ENCODE data around the gene NCR2. TPM values are rescaled to one million over a fixed set of nuclear protein-coding genes. Genes with fewer than 3 reads are reported as not detected.

The NCR2 gene
- total and polyA plus RNA-seq, 2 of the 13 experiments (the other 11 are each of a cell fraction or from before 2014, with no cell fraction given), result not detected

DNA sequence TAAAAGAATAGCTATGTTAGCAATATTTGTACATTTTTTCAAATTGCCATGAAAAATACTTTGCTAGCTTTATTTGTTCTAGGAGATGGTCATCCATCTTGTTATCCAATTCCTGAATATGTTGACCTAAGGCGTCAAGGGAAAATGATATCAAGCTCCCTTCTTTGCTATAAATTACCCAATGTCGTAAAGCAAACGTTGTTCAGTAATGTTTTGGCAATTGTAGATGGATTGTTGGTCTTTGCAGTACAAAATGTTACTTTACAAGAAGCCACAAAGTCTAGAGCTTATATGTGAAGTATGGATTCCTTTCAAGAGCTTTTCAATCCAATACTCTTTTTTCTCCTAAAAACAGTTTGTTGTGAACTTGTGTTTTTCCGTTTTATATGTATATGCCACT, 3.3 kb downstream of the NCR2 start:
- Histone ChIP-seq H3K36me3 (replicated peaks in 1 of 2; ENCODE audit: control insufficient read depth in 1 of 2, insufficient read depth in 2 of 2, low read length in 2 of 2) (no peaks in the 10 kb centered on the region), H3K79me2 (ENCODE audit: insufficient read depth, low read length) (no peaks in the 10 kb centered on the region), H3K9me3 (ENCODE audit: low read length) (no peaks in the 10 kb centered on the region), H3K4me3 (replicated peaks in 1 of 3; ENCODE audit: insufficient read depth in 1 of 3, low read depth in 2 of 3, low read length in 3 of 3) (no peak overlapping the region), H3K9ac (ENCODE audit: insufficient read depth, low read depth, low read length) (no peak overlapping the region), H3K4me1 (ENCODE audit: insufficient read depth, low read length) (no peaks in the 10 kb centered on the region), H4K20me1 (ENCODE audit: insufficient read depth, low read length) (no peaks in the 10 kb centered on the region; the same call in 1 of the 2 replicates), H3K27ac (ENCODE audit: extremely low read length, insufficient read depth, low read length) (no peak overlapping the region), H2AFZ (ENCODE audit: low read length) (no peak overlapping the region), H3K4me2 (ENCODE audit: low read depth, low read length) (no peak overlapping the region), H3K27me3 (ENCODE audit: control insufficient read depth in 1 of 2, insufficient read depth in 2 of 2, low read length in 2 of 2) (peaks cover 14 to 61% of the 10 kb centered on the region in 2 experiments)
- CTCF ChIA-PET (ENCODE audit: low intra/inter-chr PET ratio, low total read pairs), result no interaction called here
- ATAC-seq, result no peak
- in situ Hi-C loops (cut with HindIII; ENCODE audit: extremely low pct_ligation_motif_present, low pct_unique_long_range_greater_than_20kb) (no loop called here), intact Hi-C loops (cut with micrococcal nuclease; ENCODE audit: unreplicated experiment) (no loop called here)
- TF ChIP-seq FOXO4 (CRISPR knock-in tag; conservative IDR thresholded peaks at IDR 0.05) (no peak), ZNF564 (CRISPR knock-in tag; IDR thresholded peaks at IDR 0.05) (no peak), MAFK (conservative IDR thresholded peaks at IDR 0.05 in 1 of 2, IDR thresholded peaks at IDR 0.05 in 1 of 2; ENCODE audit: low read length in 2 of 2) (peak in 1 of 2 experiments; percentile 19; a peak in 1 of 4 replicates), SNAI1 (CRISPR knock-in tag; IDR thresholded peaks at IDR 0.05; ENCODE audit: borderline replicate concordance) (no peak)
- TF ChIP-seq, protein P1, sequence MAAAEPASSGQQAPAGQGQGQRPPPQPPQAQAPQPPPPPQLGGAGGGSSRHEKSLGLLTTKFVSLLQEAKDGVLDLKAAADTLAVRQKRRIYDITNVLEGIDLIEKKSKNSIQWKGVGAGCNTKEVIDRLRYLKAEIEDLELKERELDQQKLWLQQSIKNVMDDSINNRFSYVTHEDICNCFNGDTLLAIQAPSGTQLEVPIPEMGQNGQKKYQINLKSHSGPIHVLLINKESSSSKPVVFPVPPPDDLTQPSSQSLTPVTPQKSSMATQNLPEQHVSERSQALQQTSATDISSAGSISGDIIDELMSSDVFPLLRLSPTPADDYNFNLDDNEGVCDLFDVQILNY (CRISPR knock-in tag; conservative IDR thresholded peaks at IDR 0.05), result no peak
- POLR2A ChIA-PET, result no interaction called here
- DNase-seq (ENCODE audit: low spot score), result no peak
- 4% methylated on average over 4 of the region's 4 CpGs for WGBS (ENCODE audit: low lambda C conversion rate)
- FAIRE-seq, result no peak
- no TSS peak for BruUV-seq (replicated peaks)

- ChIA-PET CTCF (ENCODE audit: low intra/inter-chr PET ratio, low total read pairs) (no interaction called here), POLR2A (no interaction called here)
- in situ Hi-C loops (cut with HindIII; ENCODE audit: extremely low pct_ligation_motif_present, low pct_unique_long_range_greater_than_20kb) (no loop called here), intact Hi-C loops (cut with micrococcal nuclease; ENCODE audit: unreplicated experiment) (no loop called here)
- H3K4me2 ChIP-seq (ENCODE audit: low read depth, low read length), result no peak overlapping the region
- WGBS (ENCODE audit: low lambda C conversion rate), result 24% methylated on average over 8 of the region's 8 CpGs
- H4K20me1 ChIP-seq (ENCODE audit: insufficient read depth, low read length), result no peaks in the 10 kb centered on the region; the same call in 1 of the 2 replicates
- H3K27ac ChIP-seq (ENCODE audit: extremely low read length, insufficient read depth, low read length), result no peak overlapping the region
- H3K9ac ChIP-seq (ENCODE audit: insufficient read depth, low read depth, low read length), result no peak overlapping the region
- TF ChIP-seq SRF (IDR thresholded peaks at IDR 0.05; ENCODE audit: low read depth, low read length) (no peak), POLR2G (IDR thresholded peaks at IDR 0.05; ENCODE audit: low read depth, low read length) (no peak), PCBP2 (optimal IDR thresholded peaks at IDR 0.05; ENCODE audit: low read depth, low read length, poor library complexity, severe bottlenecking) (no peak), CSRNP1 (CRISPR knock-in tag; IDR thresholded peaks at IDR 0.05) (no peak), KLF12 (CRISPR knock-in tag; IDR thresholded peaks at IDR 0.05; ENCODE audit: borderline replicate concordance) (no peak), RBFOX2 (IDR thresholded peaks at IDR 0.05; ENCODE audit: low read depth, low read length) (no peak), SMAD1 (CRISPR knock-in tag; IDR thresholded peaks at IDR 0.05; ENCODE audit: borderline replicate concordance, low read depth) (no peak), TBL1XR1 (IDR thresholded peaks at IDR 0.05; ENCODE audit: borderline replicate concordance, low read length, partially characterized antibody) (no peak)
- no TSS peak for BruUV-seq (replicated peaks)
- H3K36me3 ChIP-seq (replicated peaks in 1 of 2; ENCODE audit: control insufficient read depth in 1 of 2, insufficient read depth in 2 of 2, low read length in 2 of 2), result no peaks in the 10 kb centered on the region
- H3K27me3 ChIP-seq (ENCODE audit: control insufficient read depth in 1 of 2, insufficient read depth in 2 of 2, low read length in 2 of 2), result peaks cover 20 to 73% of the 10 kb centered on the region in 2 experiments
- ATAC-seq (no peak), DNase-seq (ENCODE audit: low spot score) (no peak), FAIRE-seq (no peak)
- H3K9me3 ChIP-seq (ENCODE audit: low read length), result no peaks in the 10 kb centered on the region
- no peaks in the 10 kb centered on the region for H3K4me1 ChIP-seq (ENCODE audit: insufficient read depth, low read length)
- no peak overlapping the region for H3K4me3 ChIP-seq (replicated peaks in 1 of 3; ENCODE audit: insufficient read depth in 1 of 3, low read depth in 2 of 3, low read length in 3 of 3)
- H2AFZ ChIP-seq (ENCODE audit: low read length), result no peak overlapping the region
- H3K79me2 ChIP-seq (ENCODE audit: insufficient read depth, low read length), result no peaks in the 10 kb centered on the region
Observed at GRCh38 chr6:41341580-41341979, 6.2 kb downstream of the NCR2 start.

All from HepG2 (cell line).